ENCODE data around the gene NTM.

The NTM gene

GRCh38 chr11:132196928-132197327 lies 826.5 kb downstream of the NTM start:
- no peaks in the 10 kb centered on the region for H3K4me1 ChIP-seq (ENCODE audit: insufficient read depth, poor library complexity, severe bottlenecking)
- no peak for TF ChIP-seq CTCF (IDR thresholded peaks at IDR 0.05; ENCODE audit: poor library complexity, severe bottlenecking)
- no peak overlapping the region for H3K27ac ChIP-seq (ENCODE audit: poor library complexity, severe bottlenecking)
- no peaks in the 10 kb centered on the region for H3K27me3 ChIP-seq (ENCODE audit: insufficient read depth, poor library complexity, severe bottlenecking)
- no peak for DNase-seq (ENCODE audit: low spot score)
- no peaks in the 10 kb centered on the region for H3K36me3 ChIP-seq (ENCODE audit: low read depth)
- no peak overlapping the region for H3K4me3 ChIP-seq (ENCODE audit: severe bottlenecking)
- no peak for ATAC-seq (ENCODE audit: low read depth)
- H3K9me3 ChIP-seq (ENCODE audit: severe bottlenecking) = no peaks in the 10 kb centered on the region

DNA sequence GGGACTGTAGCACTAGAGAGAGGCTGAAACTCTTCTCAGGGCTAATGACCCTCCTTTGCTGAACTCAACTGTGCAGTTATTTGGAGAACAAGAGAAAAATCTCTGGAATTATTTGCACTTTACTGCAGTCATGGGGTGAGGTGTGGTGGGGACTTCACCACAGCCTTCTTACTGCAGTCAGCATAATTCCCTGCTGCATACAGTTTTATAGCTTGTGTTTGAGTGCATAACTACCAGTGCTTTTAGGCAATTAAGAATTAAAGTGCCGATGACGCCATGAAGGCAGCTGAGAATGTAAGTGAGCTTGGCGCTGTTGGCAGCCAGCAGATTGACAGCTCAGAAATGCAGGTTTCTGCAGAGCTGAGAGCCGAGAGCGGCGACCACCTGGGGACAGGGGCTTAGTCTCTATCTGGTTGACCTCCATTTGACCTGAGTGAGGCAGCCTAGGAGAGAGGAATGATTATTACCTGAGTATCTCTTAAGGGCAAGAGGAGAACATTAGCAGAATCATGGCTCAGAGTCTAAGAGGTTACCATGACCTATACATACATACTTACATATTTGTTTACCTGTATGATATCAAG lies 830.0 kb downstream of the NTM start:
- H3K9me3 ChIP-seq (ENCODE audit: severe bottlenecking) = no peaks in the 10 kb centered on the region
- no peaks in the 10 kb centered on the region for H3K27me3 ChIP-seq (ENCODE audit: insufficient read depth, poor library complexity, severe bottlenecking)
- no peaks in the 10 kb centered on the region for H3K36me3 ChIP-seq (ENCODE audit: low read depth)
- no peak overlapping the region for H3K27ac ChIP-seq (ENCODE audit: poor library complexity, severe bottlenecking)
- no peak for ATAC-seq (ENCODE audit: low read depth)
- no peaks in the 10 kb centered on the region for H3K4me1 ChIP-seq (ENCODE audit: insufficient read depth, poor library complexity, severe bottlenecking)
- no peak overlapping the region for H3K4me3 ChIP-seq (ENCODE audit: severe bottlenecking)
- no peak for TF ChIP-seq CTCF (IDR thresholded peaks at IDR 0.05; ENCODE audit: poor library complexity, severe bottlenecking)
- no peak for DNase-seq (ENCODE audit: low spot score)

DNA sequence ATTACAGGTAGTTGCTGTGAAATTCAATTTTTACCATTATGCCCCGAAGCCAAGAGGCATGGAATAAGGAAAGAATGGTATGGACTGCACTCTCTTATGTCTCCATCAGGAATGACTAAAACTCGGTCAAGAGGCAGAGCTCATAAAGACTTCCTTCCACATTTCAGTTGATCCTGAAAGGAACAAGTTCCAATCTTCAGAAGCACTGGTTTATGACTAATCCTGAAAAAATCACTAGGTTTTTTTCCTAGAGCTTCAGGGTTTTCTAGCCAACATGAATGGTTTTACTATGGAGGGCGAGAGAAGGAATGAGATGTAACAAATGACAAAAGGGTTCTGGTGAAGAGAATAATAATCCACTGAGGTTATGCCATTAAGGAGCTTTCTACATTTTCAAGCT lies 832.2 kb downstream of the NTM start:
- H3K36me3 ChIP-seq (ENCODE audit: low read depth) = no peaks in the 10 kb centered on the region
- no peaks in the 10 kb centered on the region for H3K9me3 ChIP-seq (ENCODE audit: severe bottlenecking)
- TF ChIP-seq CTCF (IDR thresholded peaks at IDR 0.05; ENCODE audit: poor library complexity, severe bottlenecking) = no peak
- no peaks in the 10 kb centered on the region for H3K4me1 ChIP-seq (ENCODE audit: insufficient read depth, poor library complexity, severe bottlenecking)
- ATAC-seq (ENCODE audit: low read depth) (no peak), DNase-seq (ENCODE audit: low spot score) (no peak)
- no peak overlapping the region for H3K4me3 ChIP-seq (ENCODE audit: severe bottlenecking)
- no peak overlapping the region for H3K27ac ChIP-seq (ENCODE audit: poor library complexity, severe bottlenecking)
- no peaks in the 10 kb centered on the region for H3K27me3 ChIP-seq (ENCODE audit: insufficient read depth, poor library complexity, severe bottlenecking)

DNA sequence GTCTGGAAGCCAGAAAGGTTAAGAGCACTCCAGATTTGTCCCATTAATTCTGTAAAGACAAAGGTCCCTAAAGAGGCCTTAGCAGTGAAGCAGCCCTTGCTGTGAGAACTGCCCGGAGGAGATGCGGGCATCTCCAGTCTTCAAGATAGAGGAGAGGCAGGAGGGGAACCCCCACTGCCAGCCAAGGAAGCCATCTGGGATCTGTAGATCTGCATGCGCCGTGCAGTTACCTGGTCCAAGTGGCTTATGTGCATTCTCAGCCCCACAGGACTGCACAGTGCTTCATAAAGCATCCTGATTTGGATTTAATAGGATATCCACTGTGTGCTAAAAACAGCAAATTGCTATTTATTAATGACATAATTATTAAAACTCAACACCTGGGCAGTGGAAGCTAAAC lies 834.6 kb downstream of the NTM start:
- no peak for TF ChIP-seq CTCF (IDR thresholded peaks at IDR 0.05; ENCODE audit: poor library complexity, severe bottlenecking)
- no peaks in the 10 kb centered on the region for H3K4me1 ChIP-seq (ENCODE audit: insufficient read depth, poor library complexity, severe bottlenecking)
- no peak overlapping the region for H3K4me3 ChIP-seq (ENCODE audit: severe bottlenecking)
- ATAC-seq (ENCODE audit: low read depth) (no peak), DNase-seq (ENCODE audit: low spot score) (no peak)
- H3K9me3 ChIP-seq (ENCODE audit: severe bottlenecking) = no peaks in the 10 kb centered on the region
- H3K36me3 ChIP-seq (ENCODE audit: low read depth) = no peaks in the 10 kb centered on the region
- no peak overlapping the region for H3K27ac ChIP-seq (ENCODE audit: poor library complexity, severe bottlenecking)
- no peaks in the 10 kb centered on the region for H3K27me3 ChIP-seq (ENCODE audit: insufficient read depth, poor library complexity, severe bottlenecking)

DNA sequence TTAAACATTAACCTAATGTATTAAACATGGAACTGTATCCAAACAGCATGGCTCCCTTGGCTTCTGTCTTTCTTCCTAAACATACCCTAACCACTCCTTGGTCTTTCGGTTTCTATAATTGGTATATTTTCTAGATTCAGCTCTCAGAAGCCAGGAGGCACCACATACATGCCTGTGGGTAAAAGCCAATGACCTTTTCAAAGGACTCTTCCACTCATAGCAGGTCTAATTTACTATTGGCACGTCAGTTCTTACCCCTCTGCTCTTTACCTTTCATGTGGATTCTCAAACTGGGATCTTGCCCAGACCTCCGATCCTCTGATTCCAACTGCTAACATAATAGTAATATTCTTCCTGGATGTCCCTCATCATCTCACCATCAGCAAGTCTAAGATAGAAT lies 835.1 kb downstream of the NTM start:
- DNase-seq (ENCODE audit: low spot score) = no peak
- no peak for ATAC-seq (ENCODE audit: low read depth)
- no peak for TF ChIP-seq CTCF (IDR thresholded peaks at IDR 0.05; ENCODE audit: poor library complexity, severe bottlenecking)
- H3K27me3 ChIP-seq (ENCODE audit: insufficient read depth, poor library complexity, severe bottlenecking) = no peaks in the 10 kb centered on the region
- H3K9me3 ChIP-seq (ENCODE audit: severe bottlenecking) = no peaks in the 10 kb centered on the region
- no peaks in the 10 kb centered on the region for H3K4me1 ChIP-seq (ENCODE audit: insufficient read depth, poor library complexity, severe bottlenecking)
- H3K36me3 ChIP-seq (ENCODE audit: low read depth) = no peaks in the 10 kb centered on the region
- H3K4me3 ChIP-seq (ENCODE audit: severe bottlenecking) = no peak overlapping the region
- H3K27ac ChIP-seq (ENCODE audit: poor library complexity, severe bottlenecking) = no peak overlapping the region
